ENCODE data around the gene ANKRD39.

- TF ChIP-seq POLR2A (IDR thresholded peaks at IDR 0.05; ENCODE audit: low read depth, low read length) = no peak
- TF ChIP-seq POLR2AphosphoS5 (IDR thresholded peaks at IDR 0.05; ENCODE audit: low read depth, low read length) = no peak
- TF ChIP-seq TAF1 (IDR thresholded peaks at IDR 0.05; ENCODE audit: low read depth, low read length) = no peak
- TF ChIP-seq PAX5 (IDR thresholded peaks at IDR 0.05; ENCODE audit: insufficient read depth, low read length, severe bottlenecking) = no peak
Observed at GRCh38 chr2:96841701-96842495, 15.9 kb downstream of the ANKRD39 start.

Measured in GM12891 (cell line).